CD4-positive, alpha-beta T cell treated with Interleukin-4 for 1 hour (primary cell): ENCODE data around the gene SOWAHD.
"Not testable (repeated sequence)": the region's sequence is repeated elsewhere in the genome, so short reads cannot be mapped to it uniquely, and the experiment has no call there.

Experiments
- DNase-seq, 2 donors: peaks; one replicate each; pipeline ENCODE4 v3.0.0-alpha.2; 2020 to 2022

SOWAHD gene

DNA sequence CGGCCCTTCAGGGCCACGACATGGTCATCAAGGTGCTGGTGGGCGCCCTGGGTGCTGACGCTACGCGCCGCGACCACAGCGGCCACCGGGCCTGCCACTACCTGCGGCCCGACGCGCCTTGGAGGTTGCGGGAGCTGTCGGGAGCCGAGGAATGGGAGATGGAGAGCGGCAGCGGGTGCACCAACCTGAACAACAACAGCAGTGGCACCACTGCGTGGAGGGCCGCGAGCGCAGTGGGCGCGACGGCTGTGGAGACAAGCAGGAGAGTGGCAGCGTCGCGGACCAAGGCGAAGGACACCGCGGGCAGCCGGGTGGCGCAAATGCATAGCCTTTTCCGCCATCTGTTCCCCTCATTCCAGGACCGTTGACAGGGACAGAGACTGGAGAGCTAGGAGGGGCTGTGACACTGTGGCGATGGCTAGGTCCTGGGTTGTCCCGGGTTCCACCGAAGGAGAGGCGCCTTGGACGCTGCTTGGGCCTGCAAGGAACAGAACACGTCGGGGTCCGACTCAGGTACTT is 919 bp downstream of the SOWAHD start:
- no peak for DNase-seq

DNA sequence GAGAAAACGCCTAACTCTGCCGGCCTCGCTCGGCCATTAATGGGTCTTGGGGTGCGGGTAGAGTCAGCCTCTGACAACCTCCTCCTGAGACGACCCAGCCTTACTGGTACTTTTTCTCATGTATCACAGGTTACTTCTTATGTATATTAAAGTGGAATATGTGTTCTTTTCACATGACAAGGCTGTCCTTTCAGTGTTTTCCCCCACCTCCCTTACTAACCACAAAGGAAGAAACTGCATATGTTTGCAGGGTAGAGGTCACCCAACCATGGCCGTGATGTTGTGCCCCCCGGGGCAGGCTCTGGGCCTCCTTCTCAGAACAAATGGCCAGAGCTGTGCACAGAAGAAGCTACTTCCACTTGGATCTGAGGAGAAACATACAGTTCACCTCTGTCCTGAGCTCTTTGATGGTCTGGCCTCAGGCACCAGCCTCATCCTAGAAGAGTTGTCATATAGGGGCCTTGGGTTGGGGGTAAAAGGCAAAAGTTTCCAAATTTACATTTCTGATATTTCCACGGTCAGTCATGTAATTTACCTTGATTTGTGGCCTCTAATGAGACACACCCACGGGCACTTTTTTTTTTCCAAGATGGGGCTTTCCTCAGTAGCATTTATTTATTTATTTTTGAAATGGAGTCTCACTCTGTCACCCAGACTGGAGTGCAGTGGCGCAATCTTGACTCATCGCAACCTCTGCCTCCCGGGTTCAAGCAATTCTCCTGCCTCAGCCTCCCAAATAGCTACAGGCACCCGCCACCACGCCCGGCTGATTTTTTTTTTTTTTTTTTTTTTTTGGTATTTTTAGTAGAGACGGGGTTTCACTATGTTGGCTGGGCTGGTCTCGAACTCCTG is 1.9 kb downstream of the SOWAHD start:
- DNase-seq = no peak

DNA sequence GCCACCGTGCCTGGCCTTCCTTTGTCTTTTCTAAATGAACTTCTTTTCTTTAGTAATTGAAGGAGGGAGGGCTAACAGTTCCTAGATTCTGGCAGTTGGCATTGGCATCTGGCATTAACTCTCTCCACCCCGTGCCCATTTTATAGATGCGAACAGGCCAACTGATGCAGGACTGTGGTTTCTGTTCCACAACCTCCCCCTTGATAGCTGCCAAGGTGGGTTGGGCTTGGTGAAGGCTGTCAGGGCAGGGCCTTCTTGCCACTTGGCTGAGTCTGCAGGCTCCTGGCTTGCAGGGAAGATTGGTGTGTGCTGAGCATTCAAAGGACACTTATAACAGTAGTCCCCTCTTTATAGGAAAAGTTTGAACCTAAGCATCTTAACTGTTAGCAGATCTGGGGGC is 4.3 kb downstream of the SOWAHD start:
- no peak for DNase-seq

DNA sequence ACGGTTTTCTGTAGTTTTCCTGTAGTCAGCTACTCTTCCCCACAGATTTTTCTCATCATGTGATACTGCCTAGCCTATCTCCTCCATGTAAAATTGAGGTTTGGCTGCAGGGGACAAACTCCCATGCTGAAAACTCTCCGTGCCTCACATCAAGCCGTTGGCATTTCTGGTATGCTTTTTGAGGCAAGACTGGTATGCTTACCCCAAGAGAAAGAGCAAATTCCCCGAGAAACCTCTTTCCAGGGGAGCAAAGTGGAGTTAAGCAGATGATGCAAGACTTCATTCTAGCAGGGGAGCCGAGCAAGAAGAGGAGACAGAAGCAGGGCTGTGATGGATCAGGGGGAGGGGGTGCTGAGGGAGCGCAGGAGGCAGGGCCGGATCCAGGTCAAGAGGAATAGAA is 4.8 kb downstream of the SOWAHD start:
- no peak for DNase-seq

DNA sequence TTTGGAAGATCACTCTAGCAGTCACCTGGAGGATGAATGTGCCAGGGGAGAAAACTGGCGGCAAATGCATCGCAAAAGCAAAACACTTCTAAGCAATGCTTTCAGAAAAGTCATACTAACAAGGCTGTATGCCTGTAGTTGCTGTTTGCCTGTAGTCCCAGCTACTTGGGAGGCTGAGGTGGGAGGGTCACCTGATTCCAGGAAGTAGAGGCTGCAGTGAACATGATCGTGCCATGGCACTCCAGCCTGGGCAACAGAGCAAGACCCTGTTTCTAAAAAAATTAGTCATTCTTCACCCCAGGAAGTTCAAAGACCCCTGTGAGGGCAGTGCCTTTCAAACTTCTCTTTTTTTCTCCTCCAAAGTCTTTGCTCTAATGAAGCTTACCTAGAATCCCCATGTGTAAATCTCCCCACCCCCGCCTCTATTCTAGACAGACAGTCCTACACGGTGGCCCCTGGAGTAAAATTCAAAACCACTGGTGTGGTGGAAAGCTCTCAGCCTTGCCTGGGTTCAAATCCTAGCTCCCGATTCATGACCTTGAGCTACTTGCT is 5.5 kb downstream of the SOWAHD start:
- DNase-seq = no peak

DNA sequence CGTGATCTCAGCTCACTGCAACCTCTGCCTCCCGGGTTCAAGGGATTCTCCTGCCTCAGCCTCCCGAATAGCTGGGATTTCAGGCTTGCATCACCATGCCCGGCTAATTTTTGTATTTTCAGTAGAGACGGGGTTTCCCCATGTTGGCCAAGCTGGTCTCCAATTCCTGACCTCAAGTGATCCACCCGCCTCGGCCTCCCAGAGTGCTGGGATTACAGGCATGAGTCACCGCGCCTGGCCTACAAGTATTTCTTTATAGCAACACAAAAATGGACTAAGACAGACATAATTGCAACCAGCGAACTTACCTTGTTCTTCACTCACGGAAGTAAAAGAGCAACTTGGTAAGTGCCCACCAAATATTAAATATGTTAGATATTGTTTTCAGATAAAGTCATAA is 10.0 kb downstream of the SOWAHD start:
- DNase-seq = not testable (repeated sequence)

DNA sequence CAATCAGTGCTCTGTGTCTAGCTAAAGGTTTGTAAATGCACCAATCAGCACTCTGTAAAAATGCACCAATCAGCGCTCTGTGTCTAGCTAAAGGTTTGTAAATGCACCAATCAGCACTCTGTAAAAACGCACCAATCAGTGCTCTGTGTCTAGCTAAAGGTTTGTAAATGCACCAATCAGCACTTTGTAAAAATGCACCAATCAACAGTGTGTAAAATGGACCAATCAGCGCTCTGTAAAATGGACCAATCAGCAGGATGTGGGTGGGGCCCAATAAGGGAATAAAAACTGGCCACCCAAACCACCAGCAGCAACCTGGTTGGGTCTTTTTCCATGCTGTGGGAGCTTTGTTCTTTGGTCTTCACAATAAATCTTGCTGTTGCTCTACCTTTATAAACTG is 11.0 kb downstream of the SOWAHD start:
- not testable (repeated sequence) for DNase-seq

DNA sequence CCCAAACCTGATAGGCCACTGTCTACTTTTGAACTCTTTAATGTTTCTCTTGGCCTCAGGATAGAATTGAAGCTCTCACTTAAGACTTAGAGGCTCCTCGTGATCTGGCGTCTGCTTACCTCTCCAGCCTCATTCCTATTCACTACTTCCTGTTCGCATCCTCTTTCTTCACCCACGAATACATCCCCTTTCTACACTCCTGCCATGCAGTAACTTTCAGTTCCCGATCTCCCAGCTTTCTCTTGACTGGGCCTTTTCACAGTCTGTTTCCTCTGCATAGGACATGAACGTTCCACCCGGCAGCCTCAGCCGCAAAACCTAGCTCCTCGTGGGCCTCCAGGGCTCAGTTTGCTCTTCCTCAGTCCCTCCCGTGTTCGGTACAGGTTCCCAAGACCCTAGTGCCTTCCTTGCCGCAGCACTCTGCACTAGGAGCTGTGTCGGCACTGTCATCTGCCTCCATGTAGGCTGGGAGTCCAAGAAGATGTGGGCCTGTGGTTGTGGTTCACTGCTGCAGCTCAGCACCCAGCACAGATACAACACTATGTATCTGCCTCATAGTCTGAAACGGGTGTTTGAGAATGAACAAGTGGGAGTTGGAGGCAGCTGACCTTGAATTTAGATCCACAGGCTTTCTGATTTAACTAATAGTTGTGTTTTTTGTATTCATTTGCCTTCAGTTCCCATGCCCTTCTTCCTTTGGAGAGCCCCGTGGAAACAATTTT is 17.3 kb downstream of the SOWAHD start:
- no peak for DNase-seq

DNA sequence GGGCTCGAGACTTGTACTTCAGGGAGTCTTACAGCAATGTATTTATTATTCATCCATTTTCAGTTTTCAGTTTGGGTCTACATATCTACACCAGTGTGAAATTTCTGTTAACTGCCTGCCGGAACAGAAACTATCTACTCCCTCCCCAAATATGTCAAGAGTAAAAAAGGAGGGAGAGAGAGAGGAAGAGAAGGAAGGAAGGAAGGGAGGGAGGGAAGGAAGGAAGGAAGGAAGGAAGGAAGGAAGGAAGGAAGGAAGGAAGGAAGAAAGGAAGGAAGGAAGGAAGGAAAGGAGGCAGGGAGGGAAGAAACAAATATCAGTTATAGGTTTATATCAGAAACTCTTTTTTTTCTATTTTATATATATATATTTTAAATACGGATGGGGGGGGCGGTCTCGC is 20.4 kb downstream of the SOWAHD start:
- no peak for DNase-seq

DNA sequence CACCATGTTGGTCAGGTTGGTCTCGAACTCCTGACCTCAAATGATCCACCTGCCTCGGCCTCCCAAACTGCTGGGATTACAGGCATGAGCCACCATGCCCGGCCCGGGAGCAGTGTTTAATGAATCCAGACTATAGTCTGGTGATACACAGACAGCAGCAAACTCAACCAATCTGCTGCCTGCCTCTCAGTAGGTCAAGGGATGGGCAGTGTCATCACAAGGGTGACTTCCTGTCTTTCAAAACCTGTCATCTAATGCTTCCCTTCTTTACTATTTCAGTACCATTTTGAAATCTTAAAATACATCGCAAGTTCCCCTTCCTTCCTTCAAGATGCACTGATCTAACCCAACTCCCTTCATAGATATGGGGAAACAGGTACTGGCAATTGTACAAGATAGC is 24.6 kb downstream of the SOWAHD start:
- peak in 1 of 2 donors; percentile 46 for DNase-seq

DNA sequence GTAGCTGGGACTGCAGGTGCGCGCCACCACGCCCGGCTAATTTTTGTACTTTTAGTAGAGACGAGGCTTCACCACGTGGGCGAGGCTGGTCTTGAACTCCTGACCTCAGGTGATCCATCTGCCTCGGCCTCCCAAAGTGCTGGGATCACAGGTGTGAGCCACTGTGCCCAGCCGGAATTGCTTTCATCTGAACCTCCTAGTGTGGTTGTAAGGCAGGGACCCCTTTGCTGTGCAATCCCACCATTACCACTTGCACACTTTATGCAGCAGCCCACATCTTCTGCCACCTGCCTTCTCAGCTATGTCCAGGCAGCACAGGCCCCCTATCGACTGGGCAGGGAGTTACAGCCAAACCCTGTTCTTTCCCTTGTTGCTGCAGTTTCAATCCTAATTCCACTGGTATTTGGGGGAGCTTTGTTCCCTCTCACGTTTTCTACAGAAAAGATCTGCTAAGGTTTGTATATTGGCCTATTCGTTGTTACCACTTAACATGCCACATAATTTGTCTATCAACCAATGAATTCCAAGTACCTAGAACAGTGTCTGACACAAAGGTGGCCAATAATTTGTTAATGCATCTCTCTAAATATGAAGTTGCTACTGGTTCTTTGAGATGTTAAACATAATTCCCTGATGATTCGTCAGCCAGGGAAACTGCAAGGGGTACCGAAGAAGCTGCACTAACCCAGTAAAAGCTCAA is 26.5 kb downstream of the SOWAHD start:
- DNase-seq = peak; percentile 42 to 56

DNA sequence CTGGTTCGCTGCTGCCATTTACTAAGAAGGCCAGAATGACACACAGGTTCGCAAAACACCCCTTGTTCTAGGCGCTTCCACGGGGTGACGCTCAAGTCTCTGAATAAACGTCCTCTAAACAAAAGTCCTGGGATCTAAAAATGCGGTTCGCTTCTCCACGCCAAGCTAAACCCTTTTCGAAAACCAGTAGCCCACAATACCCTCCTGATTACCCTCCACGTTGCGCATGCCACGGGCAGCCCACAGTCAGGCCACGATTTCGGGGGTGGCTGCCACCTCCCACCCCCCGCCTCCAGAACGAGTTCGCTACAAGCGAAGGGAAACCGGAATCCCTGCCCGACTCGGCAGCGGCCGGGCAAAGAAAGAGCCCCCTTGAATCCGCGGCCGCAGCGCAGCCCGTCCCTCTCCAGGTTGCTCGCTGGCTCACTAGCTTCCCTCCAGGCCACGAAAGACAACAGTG is 32.6 kb downstream of the SOWAHD start:
- DNase-seq = peak; percentile 62 to 63

DNA sequence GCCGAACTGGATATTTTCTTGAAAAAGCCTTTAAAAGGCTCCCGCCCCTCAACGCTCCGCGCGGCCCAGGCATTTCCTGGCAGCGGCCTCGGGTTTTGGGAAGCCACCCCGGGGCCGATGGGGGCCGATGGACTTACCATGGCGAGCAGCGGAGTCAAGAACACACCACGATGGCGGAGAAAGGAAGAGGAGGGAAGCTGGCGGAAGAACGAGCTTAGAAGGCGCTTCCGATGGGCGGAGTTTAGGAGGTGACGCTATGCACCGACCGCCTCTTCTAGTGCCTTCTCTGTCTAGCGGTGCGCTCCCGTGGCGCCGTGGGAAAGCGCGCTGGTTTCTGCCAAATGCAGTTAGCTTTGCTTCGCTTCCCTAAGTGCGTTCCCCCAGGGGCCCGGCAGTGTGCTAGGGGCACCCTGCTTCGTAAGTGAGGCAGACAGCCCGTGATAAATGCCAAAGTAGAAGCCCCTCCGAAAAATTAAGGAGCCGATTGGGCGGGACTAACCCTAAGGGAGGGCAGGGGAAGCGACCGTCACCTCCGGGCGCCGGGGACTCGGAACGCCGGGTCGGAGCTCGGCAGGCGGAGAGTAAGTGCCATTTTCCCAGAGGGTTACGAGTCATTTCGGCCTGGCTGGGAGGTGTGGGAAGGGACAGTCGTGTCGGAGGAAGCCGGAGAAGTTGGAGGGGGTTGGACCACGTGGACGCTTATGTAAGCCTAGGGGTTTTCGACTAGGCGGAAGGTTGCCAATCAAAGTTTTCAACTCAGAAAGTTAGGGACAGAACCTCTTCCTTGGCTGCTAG is 33.2 kb downstream of the SOWAHD start, which contains the start of gene RPL39:
Gene RPL39, minus strand, starts transcription at position 194 of the 795 bp plus-strand sequence. Its CDS starts 54 bp downstream, at position 140.
- peak; percentile 88 to 90 for DNase-seq

DNA sequence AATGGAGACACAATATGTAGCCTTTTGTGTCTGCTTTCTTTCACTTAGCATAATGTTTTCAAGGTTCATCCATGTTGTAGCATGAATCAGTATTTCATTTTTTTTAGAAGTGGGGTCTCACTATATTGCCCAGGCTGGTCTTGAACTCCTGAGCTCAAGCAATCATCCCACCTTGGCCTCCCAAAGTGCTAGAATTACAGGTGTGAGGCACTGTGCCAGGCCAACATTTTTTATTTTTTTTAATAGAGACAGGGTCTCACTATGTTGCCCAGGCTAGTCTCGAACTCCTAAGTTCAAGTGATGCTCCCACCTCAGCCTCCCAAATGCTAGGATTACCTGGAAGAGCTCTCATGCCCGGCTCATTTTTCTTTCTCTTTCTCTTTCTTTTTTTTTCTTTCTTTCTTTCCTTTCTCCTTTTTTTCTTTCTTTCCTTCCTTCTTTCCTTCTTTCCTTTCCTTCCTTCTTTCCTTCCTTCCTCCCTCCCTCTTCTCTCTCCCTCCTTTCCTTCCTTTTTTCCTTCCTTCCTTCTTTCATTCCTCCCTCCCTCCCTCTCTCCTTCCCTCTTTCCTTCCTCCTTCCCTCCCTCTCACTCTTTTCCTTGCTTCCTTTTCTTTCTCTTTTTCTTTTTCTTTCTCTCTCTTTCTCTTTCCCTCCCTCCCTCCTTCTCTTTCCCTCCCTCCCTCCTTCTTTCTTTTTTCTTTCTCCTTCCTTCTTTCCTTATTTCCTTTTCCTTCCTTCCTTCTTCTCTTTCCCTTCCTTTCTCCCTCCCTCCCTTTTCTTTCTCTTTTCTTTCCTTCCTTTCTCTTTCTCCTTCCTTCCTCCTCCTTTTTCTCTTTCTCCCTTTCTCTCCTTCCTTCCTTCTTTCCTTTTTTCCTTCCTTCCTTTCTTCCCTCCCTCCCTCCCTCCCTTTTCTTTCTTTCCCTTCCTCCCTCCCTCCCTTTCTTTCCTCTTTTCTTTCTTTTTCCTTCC is 43.1 kb downstream of the SOWAHD start:
- no peak for DNase-seq

DNA sequence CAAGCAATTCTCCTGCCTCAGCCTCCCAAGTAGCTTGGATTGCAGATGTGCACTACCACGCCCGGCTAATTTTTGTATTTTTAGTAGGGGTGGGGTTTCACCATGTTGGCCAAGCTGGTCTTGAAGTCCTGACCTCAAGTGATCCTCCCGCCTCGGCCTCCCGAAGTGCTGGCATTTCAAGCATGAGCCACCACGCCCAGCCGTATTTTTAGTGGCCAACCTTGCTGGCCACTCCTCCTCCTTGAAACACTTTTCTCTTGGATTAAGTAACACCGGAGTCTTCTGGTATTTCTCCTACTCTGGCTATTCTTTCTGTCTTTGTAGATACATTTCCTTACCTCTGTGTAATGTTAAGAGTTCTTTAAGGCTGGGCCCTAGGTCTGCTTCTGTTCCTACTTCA is 44.2 kb downstream of the SOWAHD start:
- DNase-seq = no peak

DNA sequence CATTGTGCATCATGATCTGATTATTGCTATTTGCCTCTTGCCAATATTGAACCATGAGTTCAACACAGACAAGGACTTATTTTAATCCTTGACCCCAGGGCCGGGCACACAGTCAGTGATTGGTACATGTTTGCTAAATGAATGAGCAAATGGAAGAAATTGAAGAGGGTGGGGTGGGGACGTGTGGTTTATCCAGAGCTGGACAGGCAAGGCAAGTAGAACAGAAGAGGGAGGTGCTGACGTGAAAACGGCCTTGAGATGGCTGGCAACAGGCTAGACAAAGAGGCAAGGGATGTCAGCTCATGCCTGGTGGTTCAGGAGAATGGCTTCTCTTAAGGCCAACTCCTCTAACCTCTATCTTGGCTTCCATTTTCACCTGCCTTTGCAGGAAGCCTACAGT is 50.1 kb downstream of the SOWAHD start:
- DNase-seq = not testable (repeated sequence)

DNA sequence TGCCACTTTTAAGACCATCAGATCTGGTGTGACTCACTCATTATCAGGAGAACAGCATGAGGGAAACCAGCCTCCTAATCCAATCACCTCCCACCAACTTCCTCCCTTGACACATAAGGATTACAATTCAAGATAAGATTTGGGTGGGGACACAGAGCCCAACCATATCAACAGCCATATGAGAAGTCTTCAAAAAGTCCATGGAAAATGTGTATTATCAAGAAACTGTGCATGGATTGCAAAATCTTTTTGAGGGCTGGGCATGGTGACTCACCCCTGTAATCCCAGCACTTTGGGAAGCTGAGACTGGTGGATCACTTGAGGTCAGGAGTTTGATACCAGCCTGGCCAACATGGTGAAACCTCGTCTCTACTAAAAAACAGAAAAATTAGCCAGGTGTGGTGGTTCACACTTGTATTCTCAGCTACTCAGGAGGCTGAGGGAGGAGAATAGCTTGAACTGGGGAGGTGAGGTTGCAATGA is 50.8 kb downstream of the SOWAHD start:
- DNase-seq = no peak
